ENCODE results near the gene CTPS2.

CTPS2 gene

GRCh38 chrX:16711893-16712547 is 449 bp downstream of the CTPS2 start:
- peak in 1 of 2 experiments; percentile 24 for DNase-seq

GRCh38 chrX:16711219-16711811 is 1.2 kb downstream of the CTPS2 start:
- no peak for DNase-seq

- DNase-seq, result no peak
Measured at GRCh38 chrX:16708016-16708415, 4.5 kb downstream of the CTPS2 start.

- no peak for DNase-seq
Measured at GRCh38 chrX:16705370-16705769, 7.1 kb downstream of the CTPS2 start.

GRCh38 chrX:16702700-16703599 is 9.5 kb downstream of the CTPS2 start:
- no peak for DNase-seq

GRCh38 chrX:16700734-16701133 is 11.7 kb downstream of the CTPS2 start:
- no peak for DNase-seq

- DNase-seq, result no peak
Measured at GRCh38 chrX:16699389-16699788, 13.1 kb downstream of the CTPS2 start.

GRCh38 chrX:16696956-16697355 is 15.5 kb downstream of the CTPS2 start:
- no peak for DNase-seq

- DNase-seq, result peak; percentile 81 to 84
Measured at GRCh38 chrX:16695079-16695676, 17.3 kb downstream of the CTPS2 start.

GRCh38 chrX:16687514-16687913 is 25.0 kb downstream of the CTPS2 start:
- DNase-seq, result no peak

- no peak for DNase-seq
Measured at GRCh38 chrX:16683007-16683664, 29.3 kb downstream of the CTPS2 start.

GRCh38 chrX:16678689-16679088 is 33.8 kb downstream of the CTPS2 start:
- no peak for DNase-seq

- DNase-seq, result no peak
Measured at GRCh38 chrX:16671005-16671404, 41.5 kb downstream of the CTPS2 start.

GRCh38 chrX:16666541-16666940 is 45.9 kb downstream of the CTPS2 start:
- no peak for DNase-seq

GRCh38 chrX:16665089-16665488 is 47.4 kb downstream of the CTPS2 start:
- DNase-seq, result no peak

- no peak for DNase-seq
Measured at GRCh38 chrX:16664626-16665025, 47.8 kb downstream of the CTPS2 start.

GRCh38 chrX:16664074-16664473 is 48.4 kb downstream of the CTPS2 start:
- DNase-seq, result no peak

- no peak for DNase-seq
Measured at GRCh38 chrX:16662402-16662801, 50.1 kb downstream of the CTPS2 start.

- no peak for DNase-seq
Measured at GRCh38 chrX:16661495-16661894, 51.0 kb downstream of the CTPS2 start.

GRCh38 chrX:16659321-16659720 is 53.1 kb downstream of the CTPS2 start:
- DNase-seq, result no peak

- no peak for DNase-seq
Measured at GRCh38 chrX:16658284-16658683, 54.2 kb downstream of the CTPS2 start.

- no peak for DNase-seq
Measured at GRCh38 chrX:16654093-16654492, 58.4 kb downstream of the CTPS2 start.

GRCh38 chrX:16653424-16653823 is 59.0 kb downstream of the CTPS2 start:
- no peak for DNase-seq
